Testis (tissue), 2 donors: ENCODE data around the gene ARHGAP30.
"Not testable (repeated sequence)": the region's sequence is repeated elsewhere in the genome, so short reads cannot be mapped to it uniquely, and the experiment has no call there.

Experiments used
- POLR2A ChIP-seq: fragments of 450-650 bp; IDR thresholded peaks from one replicate; pipeline ENCODE4 v1.6.1; 2017; ENCODE audit warnings: antibody characterized with exemption, mild to moderate bottlenecking, moderate library complexity
- TF ChIP-seq, protein P1 (sequence below), 3 experiments: fragments of 450-650 bp in 2 of 3; fragments of 200-600 bp in 1 of 3; sonication (generic) in 1 of 3; IDR thresholded peaks; one replicate each; pipeline ENCODE4 v1.5.1; 2016 to 2019; ENCODE audit warnings: antibody characterized with exemption in 3 of 3, mild to moderate bottlenecking in 2 of 3, moderate library complexity in 1 of 3

DNA sequence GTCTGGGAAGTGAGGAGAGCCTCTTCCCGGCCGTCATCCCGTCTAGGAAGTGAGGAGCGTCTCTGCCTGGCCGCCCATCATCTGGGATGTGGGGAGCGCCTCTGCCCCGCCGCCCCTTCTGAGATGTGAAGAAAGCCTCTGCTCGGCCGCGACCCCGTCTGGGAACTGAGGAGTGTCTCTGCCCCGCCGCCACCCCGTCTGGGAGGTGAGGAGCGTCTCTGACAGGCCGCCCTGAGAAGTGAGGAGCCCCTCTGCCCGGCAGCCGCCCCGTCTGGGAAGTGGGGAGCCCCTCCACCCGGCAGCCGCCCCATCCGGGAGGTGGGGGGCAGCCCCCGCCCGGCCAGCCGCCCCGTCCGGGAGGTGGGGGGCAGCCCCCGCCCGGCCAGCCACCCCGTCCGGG, 40.2 kb downstream of the ARHGAP30 start:
- not testable (repeated sequence) for TF ChIP-seq POLR2A
- TF ChIP-seq, protein P1, sequence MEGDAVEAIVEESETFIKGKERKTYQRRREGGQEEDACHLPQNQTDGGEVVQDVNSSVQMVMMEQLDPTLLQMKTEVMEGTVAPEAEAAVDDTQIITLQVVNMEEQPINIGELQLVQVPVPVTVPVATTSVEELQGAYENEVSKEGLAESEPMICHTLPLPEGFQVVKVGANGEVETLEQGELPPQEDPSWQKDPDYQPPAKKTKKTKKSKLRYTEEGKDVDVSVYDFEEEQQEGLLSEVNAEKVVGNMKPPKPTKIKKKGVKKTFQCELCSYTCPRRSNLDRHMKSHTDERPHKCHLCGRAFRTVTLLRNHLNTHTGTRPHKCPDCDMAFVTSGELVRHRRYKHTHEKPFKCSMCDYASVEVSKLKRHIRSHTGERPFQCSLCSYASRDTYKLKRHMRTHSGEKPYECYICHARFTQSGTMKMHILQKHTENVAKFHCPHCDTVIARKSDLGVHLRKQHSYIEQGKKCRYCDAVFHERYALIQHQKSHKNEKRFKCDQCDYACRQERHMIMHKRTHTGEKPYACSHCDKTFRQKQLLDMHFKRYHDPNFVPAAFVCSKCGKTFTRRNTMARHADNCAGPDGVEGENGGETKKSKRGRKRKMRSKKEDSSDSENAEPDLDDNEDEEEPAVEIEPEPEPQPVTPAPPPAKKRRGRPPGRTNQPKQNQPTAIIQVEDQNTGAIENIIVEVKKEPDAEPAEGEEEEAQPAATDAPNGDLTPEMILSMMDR (IDR thresholded peaks at IDR 0.05), result not testable (repeated sequence)
